ENCODE measurements around the gene ZP4.
"Not testable (repeated sequence)": the region's sequence is repeated elsewhere in the genome, so short reads cannot be mapped to it uniquely, and the experiment has no call there.

Gene ZP4

GRCh38 chr1:237873487-237874211 lies 17.1 kb downstream of the ZP4 start:
- no peak for DNase-seq

GRCh38 chr1:237868817-237869600 lies 21.7 kb downstream of the ZP4 start:
- DNase-seq: no peak

- DNase-seq: no peak
These were observed 23.3 kb downstream of the ZP4 start for GRCh38 chr1:237867380-237867888.

- no peak for DNase-seq
These were observed 26.1 kb downstream of the ZP4 start for GRCh38 chr1:237864338-237865244.

GRCh38 chr1:237863234-237863633 lies 27.5 kb downstream of the ZP4 start:
- DNase-seq: no peak

DNA sequence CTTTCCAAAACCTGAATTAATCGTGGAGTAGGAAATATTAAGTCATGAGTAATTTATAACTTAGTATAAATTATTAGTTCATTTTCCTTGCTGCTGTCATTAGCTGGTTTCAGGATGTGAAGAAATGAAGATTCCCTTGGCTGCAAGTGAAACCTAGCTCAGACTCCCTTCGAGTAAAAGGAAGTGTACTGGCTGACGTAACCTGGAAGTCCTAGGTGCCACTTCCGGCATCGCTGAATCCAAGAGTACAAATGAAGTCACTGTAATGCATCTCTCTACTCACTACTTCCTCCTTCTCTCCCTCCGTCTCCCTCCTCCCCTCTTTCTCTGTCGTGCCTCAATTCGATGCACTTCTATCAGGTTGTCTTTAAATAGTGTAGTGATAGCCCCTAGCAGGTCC lies 28.8 kb downstream of the ZP4 start:
- DNase-seq: no peak

DNA sequence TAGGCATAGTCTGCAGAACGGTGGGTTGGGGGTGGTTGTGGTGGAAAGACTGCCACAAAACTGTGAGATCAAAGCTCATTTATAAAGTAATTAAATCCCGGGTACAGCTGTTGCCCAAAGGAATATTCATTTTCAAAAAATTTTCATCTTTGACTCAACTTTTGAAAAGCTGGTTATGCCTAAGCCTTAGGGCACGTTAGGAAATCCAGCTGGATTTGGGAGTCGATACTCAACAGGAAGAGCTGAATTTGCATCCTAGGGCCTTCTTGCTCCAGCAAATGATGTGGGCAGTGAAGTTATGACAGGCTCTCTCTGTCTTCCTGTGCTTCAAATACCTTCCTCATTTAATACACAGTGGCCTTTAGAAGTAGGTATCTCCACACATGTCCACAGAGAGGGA lies 31.7 kb downstream of the ZP4 start:
- DNase-seq: no peak

DNA sequence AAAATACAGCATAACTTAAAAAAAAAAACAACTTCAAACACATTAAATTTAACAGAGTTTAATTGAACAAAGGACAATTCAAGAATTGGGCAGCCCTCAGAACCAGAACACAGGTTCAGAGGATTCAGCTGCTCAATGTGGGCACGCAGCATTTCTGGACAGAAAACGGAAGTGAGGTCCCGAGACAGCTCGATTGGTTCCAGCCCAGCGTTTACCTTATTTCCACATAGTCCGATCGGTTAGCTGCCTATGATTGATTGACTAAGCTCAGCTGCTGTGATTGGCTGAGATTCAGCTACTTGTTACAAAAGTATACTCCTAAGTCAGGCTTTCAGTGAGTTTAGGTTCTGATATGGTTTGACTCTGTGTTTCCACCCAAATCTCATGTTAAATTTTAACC lies 33.3 kb downstream of the ZP4 start:
- no peak for DNase-seq

DNA sequence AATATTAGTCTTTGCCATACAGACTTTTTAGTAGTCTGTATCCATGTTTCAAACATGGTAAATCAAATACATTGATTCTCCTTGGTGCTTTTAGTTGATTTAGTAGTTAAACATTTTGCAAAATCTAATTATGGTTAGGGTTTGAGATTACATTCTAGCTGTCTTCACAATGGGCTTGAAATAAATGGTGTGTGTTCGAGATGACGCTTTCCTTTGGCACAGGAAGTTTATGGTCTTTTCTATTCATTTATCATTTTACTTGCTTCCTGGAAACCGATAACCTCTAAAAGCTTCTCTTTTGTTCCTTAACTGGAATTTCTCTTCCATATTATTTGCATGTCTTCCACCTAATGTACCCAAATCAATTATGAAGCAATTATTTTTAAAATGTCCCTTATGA lies 38.4 kb downstream of the ZP4 start:
- DNase-seq: no peak

- no peak for DNase-seq
These were observed 39.4 kb downstream of the ZP4 start for GRCh38 chr1:237851210-237851845.

DNA sequence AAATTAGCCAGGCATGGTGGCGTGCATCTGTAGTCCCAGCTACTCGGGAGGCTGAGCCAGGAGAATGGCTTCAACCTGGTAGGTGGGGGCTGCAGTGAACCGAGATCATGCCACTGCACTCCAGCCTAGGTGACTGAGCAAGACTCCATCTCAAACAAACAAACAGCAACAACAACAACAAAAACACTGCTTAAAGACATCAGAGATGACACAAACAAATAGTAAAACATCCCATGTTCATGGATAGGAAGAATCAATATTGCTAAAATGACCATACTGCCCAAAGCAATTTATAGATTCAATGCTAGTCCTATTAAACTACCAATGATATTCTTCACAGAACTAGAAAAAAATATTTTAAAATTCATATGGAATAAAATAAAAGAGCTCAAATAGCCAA lies 47.2 kb downstream of the ZP4 start:
- DNase-seq: not testable (repeated sequence)

- no peak for DNase-seq
These were observed 49.2 kb downstream of the ZP4 start for GRCh38 chr1:237841485-237841884.

- DNase-seq: no peak
These were observed 51.7 kb downstream of the ZP4 start for GRCh38 chr1:237838904-237839534.

- no peak for DNase-seq
These were observed 52.4 kb downstream of the ZP4 start for GRCh38 chr1:237838320-237838719.

DNA sequence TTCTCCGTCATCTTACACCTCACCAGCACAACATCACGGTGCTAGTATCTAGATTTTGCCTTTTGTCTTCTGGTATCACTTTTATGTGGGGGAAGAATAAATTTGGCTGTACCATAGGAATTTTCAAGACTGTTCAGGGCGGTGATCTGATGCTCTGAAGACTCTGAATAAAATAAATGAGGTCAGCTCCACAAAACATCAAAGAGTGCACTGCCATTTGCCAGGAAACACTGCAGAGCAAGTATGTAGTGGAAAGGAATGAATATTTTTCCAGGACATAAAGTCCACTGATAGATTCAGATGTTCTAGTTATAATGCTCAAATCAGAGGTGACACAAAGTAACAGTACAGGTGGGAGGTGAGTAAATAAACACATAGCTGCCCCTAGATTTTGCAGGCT lies 56.3 kb downstream of the ZP4 start:
- DNase-seq: no peak

DNA sequence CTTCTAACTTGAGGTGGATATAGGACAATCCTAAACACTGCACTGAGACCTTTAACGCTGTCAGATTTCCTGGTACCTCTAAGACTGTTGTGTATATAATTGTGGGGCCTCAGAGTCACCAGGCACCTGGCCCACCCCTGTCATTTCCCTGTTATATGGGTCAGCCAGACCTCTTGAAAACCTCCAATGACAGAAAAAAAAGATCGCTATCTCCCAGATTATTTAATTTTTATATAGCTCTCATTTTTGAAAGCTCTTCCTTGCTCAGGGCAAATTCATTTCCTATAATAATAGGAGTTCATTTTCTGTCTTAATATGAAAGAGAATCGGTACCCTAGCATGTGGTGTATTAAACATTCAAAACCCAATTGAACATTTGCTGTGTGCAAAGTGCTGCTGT lies 56.7 kb downstream of the ZP4 start:
- no peak for DNase-seq

DNA sequence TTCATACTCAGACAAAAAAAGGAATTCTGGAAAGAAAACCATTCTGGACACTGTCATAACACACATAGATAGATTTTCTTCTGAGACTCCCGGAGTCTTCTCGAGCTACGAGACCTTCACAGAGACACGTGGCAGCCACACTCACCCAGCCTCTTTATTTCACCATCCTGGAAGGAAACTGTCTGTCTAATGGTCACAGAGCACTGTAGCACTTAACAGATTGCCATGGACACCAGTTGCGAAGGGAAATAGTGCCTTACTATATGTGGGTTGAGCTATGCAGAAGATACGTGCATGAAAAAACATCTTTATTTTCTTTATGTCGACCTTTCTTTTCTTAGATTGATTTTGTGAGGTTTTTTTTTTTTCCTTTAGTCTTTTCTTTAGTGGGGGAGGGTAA lies 57.9 kb downstream of the ZP4 start:
- no peak for DNase-seq
